HG02798 (cell line): Measurements from ENCODE around the gene HNRNPCL1.
"Not testable (repeated sequence)": the region's sequence is repeated elsewhere in the genome, so short reads cannot be mapped to it uniquely, and the experiment has no call there.

Experiments used
- ATAC-seq: cut with Tn5 transposase; IDR thresholded peaks from one replicate; pipeline ENCODE4 v1.9.1; 2021; ENCODE audit warnings: mild to moderate bottlenecking; ENCODE audit not compliant: unreplicated experiment, poor library complexity

The HNRNPCL1 gene

GRCh38 chr1:12848620-12849019 is at the start of gene HNRNPCL1:
TSS of gene HNRNPCL1 (minus strand) at chr1:12848720. CDS start at chr1:12848289, 431 bp downstream.
- not testable (repeated sequence) for ATAC-seq

- not testable (repeated sequence) for ATAC-seq
Measured at GRCh38 chr1:12898170-12898569, 49.6 kb upstream of the HNRNPCL1 start, which contains the start of gene PRAMEF10. TSS of gene PRAMEF10 (minus strand) at chr1:12898270. CDS start at chr1:12895847, 2,423 bp downstream.

DNA sequence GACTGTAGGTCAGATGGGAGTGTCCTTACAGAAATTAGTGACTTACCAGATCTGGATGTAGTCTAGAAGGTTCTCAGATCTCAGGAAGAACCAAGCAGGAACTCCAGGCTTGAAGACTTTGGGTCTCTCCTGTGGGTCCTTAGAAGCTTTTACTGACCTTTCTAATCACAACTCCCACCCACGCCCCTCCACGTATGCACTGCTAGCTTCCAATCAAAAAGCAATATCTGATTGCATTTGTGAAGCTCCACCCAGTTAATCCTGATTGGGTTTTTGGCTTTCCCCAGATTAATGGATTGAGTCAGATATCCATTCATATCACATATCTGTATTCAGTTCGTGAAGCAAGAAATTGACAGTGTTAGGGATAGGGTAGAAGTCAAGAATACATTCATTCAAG is 37.6 kb upstream of the HNRNPCL1 start, which contains the start of gene PRAMEF4:
Gene PRAMEF4 (minus strand): TSS at position 101 of the 400 bp plus-strand sequence. CDS start 2,807 bp downstream, outside the sequence.
- not testable (repeated sequence) for ATAC-seq

- not testable (repeated sequence) for ATAC-seq
Measured at GRCh38 chr1:12878453-12878852, 29.9 kb upstream of the HNRNPCL1 start.

- ATAC-seq: not testable (repeated sequence)
Measured at GRCh38 chr1:12863131-12863880, 14.8 kb upstream of the HNRNPCL1 start.

DNA sequence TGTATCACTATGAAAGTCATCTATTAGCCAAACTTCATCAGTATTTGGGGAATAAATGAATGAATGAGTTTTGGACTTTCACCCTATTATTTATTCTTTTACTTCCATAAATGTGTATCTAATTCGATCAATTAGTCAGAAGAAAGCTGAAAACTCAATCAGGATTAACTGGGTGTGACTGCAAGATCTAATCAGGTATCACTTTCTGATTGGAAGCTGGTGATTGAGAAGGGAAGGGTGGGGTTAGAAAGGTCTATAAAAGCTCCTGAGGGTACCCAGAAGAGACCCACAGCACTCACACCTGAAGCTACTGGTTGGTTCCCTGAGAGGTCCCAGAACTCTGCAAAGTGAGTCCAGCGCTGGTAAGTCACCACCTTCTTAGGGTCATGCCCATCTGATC is 8.3 kb upstream of the HNRNPCL1 start, which contains the start of gene PRAMEF2:
Gene PRAMEF2 (plus strand): TSS at position 301 of the 400 bp plus-strand sequence. CDS start 1,924 bp downstream, outside the sequence.
- ATAC-seq: not testable (repeated sequence)

DNA sequence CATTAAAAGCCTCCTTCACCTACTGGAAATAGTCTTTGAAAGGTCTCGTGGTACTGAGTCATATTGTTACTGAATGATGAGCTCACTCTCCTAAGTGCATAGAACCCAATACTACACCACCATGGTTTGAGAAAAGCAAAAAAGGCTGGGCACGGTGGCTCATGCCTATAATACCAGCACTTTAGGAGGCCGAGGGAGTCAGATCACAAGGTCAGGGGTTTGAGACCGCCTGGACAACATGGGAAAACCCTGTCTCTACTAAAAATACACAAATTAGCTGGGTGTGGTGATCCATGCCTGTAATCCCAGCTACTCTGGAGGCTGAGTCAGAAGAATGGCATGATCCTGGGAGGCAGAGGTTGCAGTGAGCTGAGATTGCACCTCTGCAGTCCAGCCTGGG is 3.3 kb upstream of the HNRNPCL1 start:
- no peak for ATAC-seq

DNA sequence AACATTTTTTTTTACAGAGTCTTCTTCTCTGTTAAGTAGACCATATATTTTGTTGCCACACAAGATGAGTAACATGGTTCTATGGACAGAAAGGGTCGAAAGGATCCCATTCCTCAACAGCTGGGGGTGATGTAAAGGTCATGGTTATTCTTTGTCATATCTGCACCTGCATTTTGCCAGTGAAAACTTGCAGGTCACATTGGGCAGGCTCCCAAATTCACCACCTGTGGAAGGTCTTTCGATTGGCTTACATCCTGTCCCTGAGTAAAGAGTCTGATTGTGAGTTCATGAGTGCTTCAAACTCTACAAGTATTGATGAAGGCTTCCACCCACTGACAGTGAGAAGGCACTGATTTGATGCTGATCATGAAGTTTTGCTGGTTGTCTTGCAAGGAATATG is 15.3 kb downstream of the HNRNPCL1 start:
- ATAC-seq: not testable (repeated sequence)

- not testable (repeated sequence) for ATAC-seq
Measured at GRCh38 chr1:12831310-12831709, 17.2 kb downstream of the HNRNPCL1 start, which contains the start of gene PRAMEF11. TSS of gene PRAMEF11 (minus strand) at chr1:12831410. CDS start at chr1:12828789, 2,621 bp downstream.

GRCh38 chr1:12819061-12819460 is 29.5 kb downstream of the HNRNPCL1 start:
- not testable (repeated sequence) for ATAC-seq

DNA sequence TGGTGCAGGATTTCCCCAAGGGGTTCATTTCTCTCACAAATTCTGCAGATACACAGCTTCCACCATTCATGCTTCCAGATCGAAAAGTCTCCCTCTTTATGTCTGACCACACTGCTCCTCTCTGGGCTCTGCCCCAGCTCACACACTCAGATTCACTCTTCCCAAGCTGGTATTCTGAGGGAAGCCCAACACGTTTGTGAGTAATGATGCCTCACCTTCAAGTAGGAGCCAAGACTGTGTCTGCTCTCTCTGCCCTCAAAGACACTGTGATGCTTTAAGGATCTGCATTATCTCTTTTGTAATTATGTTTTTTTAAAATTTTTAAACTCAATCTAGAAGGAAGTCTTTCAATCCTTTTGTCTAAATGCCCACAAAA is 37.1 kb downstream of the HNRNPCL1 start:
- no peak for ATAC-seq

DNA sequence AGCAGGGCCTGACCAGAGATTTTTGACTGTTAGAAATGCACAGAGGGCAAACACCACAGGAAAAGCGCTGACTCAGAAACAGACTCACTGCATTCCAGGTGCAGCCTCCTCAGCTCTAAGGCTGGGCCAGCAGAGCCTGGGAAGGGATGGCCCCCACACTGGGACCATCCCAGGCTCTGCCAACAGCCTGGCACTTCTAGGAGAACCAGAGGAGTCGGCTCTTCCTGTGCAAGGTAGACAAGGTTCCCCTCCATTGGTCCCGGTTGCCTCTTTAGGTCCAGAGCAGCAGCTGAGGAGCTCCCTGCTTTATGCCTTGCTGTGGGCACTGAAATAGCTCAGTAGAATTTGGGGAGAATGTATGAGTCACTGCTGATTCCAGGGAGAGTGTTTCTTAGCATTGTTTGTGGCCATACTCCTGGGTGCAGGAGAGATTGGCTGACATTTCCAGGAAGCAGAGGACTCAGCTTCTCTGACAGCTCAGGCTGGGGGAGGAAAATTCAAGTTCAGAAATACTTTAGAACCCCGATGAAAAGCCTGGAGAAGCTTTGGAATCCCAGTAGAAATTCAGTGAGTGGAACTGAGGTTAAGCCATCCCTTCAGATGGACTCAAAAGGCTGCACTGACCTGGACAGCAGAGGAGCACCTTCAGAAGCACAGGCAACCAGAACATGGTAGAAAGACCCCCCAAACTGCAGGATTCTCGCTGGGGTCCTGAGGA is 37.7 kb downstream of the HNRNPCL1 start:
- ATAC-seq: no peak

- no peak for ATAC-seq
Measured at GRCh38 chr1:12809933-12810332, 38.6 kb downstream of the HNRNPCL1 start.

DNA sequence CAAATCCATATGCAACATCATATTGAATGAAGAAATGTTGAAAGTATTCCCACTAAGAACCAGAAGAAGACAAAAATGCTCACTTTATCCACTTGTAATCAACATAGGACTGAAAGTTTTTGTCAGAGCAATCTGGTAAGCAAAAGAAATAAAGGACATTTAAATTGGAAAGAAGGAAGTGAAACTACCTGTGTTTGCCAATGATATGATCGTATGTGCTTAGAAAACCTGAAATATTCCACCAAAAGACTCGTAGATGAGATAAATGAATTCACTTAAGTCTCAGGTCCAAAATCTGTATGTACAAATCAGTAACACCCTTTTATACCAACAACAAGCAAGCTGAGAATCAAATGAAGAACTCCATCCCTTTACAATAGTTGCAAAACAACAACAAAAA is 48.8 kb downstream of the HNRNPCL1 start:
- no peak for ATAC-seq

DNA sequence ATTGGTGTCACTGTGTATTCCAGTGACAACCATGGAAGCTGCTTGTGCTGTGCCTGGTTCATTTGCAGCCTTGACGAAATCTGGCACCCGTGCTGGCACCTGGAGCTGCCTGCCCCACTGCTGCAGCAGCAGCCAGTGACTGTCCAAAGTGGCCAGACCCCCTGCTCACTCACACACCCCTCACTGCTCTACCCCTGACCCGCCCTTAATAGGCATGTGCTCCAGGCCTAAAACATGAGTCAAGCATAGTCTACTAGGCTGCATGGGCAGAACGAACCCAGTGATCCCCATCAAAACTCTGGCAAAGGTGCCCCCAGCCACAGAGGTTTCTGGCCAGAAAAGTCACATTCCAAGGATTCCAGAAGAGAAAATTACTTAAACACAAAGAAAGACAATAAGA is 49.6 kb downstream of the HNRNPCL1 start:
- no peak for ATAC-seq
